ENCODE results near the gene ZCCHC7.

- TF ChIP-seq CTCF (IDR thresholded peaks at IDR 0.05; ENCODE audit: poor library complexity, severe bottlenecking) (no peak), POLR2AphosphoS5 (IDR thresholded peaks at IDR 0.05) (no peak), RAD21 (conservative IDR thresholded peaks at IDR 0.05) (no peak), TAF1 (IDR thresholded peaks at IDR 0.05; ENCODE audit: low read depth) (no peak)
Observed at GRCh38 chr9:37383876-37384746, 263.7 kb downstream of the ZCCHC7 start.

Data from neural cell (in vitro differentiated cells).